ENCODE results near the gene TBXAS1.

DNA sequence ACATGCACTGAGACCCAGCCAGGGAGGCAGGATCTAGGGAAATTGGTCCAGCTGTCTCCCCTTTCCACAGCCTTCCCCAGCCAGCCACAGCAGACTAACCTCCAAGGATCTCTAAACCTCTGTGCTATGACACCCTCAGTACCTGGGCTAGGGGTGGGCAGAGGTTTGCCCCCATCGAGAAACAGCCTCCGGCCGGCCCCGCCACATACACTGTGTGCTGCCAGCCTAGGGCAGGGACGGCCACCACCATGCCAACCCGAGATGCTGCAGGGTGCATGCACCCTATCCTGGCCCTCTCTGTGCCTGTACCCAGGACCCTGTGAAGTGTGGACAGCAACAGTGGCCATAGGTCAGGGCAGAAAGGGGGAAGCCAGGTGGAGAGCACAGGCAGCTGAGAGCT, 175.6 kb downstream of the TBXAS1 start:
- TF ChIP-seq, protein P1, sequence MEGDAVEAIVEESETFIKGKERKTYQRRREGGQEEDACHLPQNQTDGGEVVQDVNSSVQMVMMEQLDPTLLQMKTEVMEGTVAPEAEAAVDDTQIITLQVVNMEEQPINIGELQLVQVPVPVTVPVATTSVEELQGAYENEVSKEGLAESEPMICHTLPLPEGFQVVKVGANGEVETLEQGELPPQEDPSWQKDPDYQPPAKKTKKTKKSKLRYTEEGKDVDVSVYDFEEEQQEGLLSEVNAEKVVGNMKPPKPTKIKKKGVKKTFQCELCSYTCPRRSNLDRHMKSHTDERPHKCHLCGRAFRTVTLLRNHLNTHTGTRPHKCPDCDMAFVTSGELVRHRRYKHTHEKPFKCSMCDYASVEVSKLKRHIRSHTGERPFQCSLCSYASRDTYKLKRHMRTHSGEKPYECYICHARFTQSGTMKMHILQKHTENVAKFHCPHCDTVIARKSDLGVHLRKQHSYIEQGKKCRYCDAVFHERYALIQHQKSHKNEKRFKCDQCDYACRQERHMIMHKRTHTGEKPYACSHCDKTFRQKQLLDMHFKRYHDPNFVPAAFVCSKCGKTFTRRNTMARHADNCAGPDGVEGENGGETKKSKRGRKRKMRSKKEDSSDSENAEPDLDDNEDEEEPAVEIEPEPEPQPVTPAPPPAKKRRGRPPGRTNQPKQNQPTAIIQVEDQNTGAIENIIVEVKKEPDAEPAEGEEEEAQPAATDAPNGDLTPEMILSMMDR (IDR thresholded peaks at IDR 0.05): no peak
- TF ChIP-seq POLR2A (IDR thresholded peaks at IDR 0.05; ENCODE audit: low read length) (no peak), FOXS1 (CRISPR knock-in tag; IDR thresholded peaks at IDR 0.05) (no peak)
